Hepatic stellate cell (primary cell): ENCODE measurements around the gene FOXL2NB.

Source experiments
- DNase-seq: peaks from one replicate; pipeline ENCODE4 v3.0.0; 2011; ENCODE audit warnings: low spot score

The FOXL2NB gene

GRCh38 chr3:138945709-138946662 is 1.0 kb upstream of the FOXL2NB start:
- no peak for DNase-seq

- no peak for DNase-seq
Observed at GRCh38 chr3:138947495-138948121, 591 bp downstream of the FOXL2NB start.

- DNase-seq = no peak
Observed at GRCh38 chr3:138948371-138949001, 1.5 kb downstream of the FOXL2NB start.

DNA sequence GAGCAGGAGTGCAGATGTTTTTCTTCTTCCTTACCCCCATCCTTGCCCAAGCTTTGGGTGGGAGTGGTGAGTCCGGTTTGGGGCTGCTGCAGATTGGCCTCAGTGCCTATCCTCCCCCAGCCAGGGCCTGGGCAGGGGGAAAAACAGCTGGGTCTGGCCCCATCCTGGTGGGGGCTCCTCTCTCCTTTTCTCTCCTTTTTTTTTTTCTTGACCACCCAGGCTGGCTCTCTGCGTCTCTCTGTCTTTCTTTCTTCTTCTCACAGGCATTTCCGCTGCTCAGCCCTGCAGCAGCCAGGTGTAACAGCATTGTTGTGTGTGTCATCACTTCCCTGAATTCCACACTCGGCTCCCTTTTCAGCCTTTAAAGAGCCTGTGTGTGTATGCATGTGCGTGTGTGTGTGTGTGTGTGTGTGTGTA is 2.0 kb downstream of the FOXL2NB start:
- no peak for DNase-seq

GRCh38 chr3:138949445-138950005 is 2.5 kb downstream of the FOXL2NB start:
- DNase-seq = no peak

DNA sequence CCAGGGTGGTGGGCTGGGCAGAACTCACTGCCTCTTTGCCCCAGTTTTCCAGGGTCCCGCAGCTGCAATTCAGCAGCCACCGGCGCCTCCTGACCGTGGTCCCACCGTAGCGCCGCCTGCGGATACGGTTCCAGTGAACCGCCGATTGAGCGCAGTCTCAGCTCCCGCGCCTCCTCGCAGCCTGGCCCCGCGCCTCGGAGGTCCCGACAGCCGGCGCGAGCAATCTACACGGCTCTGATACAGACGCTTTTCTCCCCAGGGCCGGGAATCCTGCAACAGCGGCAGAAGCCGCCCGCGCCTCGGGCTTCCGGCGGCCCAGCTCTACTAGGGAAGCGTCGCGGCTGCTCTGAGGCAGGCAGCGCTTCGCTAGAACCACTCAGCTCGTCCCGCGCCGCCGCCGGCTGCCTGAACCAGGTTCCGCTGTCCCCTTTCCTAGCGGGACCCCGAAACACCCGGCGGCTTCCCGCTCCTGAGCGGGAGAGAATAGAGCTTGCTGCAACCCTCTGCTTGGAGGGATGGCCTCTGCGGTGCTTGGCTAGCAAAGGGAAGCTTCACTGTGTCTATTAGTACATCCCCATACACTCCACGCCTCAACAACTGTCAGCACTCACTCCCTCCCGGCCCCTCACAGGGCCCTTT is 3.1 kb downstream of the FOXL2NB start:
- DNase-seq = peak; percentile 69

GRCh38 chr3:138950701-138951100 is 3.7 kb downstream of the FOXL2NB start:
- DNase-seq = no peak

DNA sequence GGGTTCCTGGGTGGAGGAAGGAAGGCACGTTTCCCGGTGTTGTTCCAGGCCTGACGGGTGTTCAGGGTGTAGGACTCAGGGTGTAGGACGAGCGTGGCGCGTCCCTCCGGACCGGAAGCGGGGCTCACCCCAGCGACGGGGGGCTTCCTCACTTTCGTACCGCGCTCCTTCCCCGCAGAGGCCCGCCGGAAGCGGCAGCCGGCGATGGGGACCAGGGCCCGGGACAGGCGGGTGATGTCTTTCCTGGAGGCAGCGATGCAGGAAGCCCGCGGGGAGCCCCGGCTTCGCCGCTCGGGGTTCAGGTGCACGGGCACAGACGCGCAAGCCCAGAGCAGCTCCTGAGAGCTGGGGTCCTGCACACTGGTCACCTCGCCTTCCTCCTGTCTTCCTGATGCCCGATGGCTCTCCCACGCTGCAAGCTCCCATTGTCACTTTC is 13.4 kb downstream of the FOXL2NB start:
- DNase-seq = no peak

GRCh38 chr3:138962854-138963560 is 16.0 kb downstream of the FOXL2NB start:
- DNase-seq = no peak

- no peak for DNase-seq
Observed at GRCh38 chr3:138964264-138964663, 17.2 kb downstream of the FOXL2NB start.

- no peak for DNase-seq
Observed at GRCh38 chr3:138964923-138965322, 17.9 kb downstream of the FOXL2NB start.

- DNase-seq = no peak
Observed at GRCh38 chr3:138971766-138972320, 24.8 kb downstream of the FOXL2NB start.

GRCh38 chr3:138972941-138973340 is 25.9 kb downstream of the FOXL2NB start:
- DNase-seq = no peak

GRCh38 chr3:138974462-138974861 is 27.4 kb downstream of the FOXL2NB start:
- DNase-seq = no peak

DNA sequence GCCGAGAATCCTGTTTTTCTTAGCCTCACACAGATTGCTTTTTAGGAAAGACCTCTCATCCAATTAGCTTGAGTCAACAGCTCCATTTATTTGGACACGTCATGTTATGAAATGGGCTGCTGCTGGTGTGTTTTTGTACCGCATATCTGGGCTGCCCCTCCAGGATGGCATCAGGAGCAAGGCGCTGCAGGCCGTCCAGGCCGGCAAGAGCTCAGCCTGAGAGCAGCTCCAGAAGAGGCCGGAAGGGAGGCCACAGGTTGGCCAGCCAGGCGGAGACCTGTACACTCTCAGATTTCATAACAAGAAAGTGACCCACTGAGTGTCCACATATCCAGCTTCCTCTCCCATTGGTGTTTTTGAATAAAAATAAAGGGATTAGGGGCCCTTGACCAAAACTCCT is 28.3 kb downstream of the FOXL2NB start:
- no peak for DNase-seq

- DNase-seq = no peak
Observed at GRCh38 chr3:138976047-138976446, 29.0 kb downstream of the FOXL2NB start.

DNA sequence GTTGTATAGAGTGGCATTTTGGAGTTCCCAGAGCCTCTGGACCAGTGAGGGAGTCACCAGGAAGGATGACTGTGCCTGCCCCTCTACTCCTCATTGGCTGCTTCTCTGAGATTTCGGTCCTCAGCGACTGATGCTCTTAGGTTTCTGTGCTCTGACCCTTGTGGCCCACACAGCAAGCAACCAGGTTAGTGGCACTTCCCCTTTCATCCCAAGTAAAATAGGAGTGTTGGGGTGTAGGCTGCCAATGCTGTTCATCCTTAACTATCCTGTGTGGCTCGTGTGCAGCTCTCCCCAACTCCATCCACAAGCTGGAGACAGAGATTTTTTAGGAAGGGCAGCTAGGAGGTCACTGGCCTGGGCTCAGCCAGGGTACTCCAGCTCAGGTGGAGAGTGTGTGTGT is 37.8 kb downstream of the FOXL2NB start:
- DNase-seq = no peak

DNA sequence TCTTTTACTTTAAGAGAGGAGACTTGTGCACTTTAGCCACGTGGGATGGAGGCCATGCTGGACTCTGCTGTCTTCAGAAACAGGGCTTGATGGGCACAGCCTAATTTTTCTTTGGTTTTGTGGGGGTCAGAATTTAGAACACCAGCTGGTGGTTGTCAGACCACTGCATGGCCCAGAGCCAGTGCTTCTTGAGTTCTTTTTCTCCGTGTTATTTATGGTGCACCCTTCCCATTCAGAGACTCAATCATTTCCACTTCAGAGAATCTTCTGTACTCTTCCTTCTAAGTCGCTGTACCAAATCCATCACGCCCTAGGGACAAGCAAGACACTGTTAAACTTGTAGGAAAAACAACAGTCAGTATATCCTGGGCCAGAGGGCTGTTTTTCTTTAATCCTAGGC is 38.9 kb downstream of the FOXL2NB start:
- no peak for DNase-seq

DNA sequence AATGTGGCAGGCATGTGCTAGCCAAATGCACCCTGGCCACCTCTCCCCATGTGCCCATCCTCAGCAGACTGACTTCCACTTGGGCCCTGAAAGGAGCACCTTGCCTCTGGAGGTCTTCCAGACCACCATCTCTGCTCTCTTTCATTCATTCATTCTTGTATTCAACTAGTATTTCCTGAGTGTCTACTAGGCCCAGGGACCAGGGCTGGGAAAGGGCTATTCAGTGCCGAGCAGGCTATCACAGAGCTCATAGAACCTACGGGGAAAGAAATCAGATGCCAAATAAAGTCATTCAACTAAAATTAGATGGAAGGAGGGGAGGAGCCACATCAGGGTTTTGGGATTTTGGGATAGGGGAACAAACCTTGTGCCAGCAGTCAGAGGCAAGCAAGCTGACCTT is 40.2 kb downstream of the FOXL2NB start:
- DNase-seq = no peak

DNA sequence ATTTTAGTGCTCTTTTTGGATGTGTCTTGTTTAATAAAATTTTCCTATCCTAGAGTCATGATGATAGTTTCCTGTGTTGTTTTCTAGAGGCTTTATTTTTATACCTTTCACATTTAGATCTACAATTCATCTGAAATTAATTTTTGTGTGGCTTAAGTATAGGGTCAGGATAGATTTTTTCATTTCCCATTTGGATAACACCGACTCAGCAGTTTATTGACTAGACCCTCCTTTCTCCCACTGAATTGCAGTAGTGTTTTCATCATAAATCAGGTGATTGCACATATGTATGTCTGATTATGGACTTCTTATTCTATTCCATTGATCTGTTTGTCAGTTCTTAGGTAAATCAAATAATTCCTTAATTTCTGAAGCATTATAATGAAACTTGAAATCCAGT is 48.7 kb downstream of the FOXL2NB start:
- no peak for DNase-seq
